ENCODE data around the gene PRKAG3.
"Not testable (repeated sequence)": the region's sequence is repeated elsewhere in the genome, so short reads cannot be mapped to it uniquely, and the experiment has no call there.

DNA sequence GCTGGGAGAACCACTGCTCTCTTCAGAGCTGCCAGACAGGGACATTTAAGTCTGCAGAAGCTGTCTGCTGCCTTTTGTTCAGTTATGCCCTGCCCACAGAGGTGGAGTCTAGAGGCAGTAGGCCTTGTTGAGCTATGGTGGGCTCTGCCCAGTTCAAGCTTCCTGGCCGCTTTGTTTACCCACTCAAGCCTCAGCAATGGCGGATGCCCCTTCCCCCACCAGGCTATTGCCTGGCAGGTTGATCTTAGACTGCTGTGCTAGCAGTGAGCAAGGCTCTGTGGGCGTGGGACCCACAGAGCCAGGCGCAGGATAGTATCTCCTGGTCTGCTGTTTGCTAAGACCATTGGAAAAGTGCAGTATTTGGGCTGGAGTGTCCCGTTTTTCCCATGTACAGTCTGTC, 58.8 kb downstream of the PRKAG3 start:
- TF ChIP-seq, protein P1, sequence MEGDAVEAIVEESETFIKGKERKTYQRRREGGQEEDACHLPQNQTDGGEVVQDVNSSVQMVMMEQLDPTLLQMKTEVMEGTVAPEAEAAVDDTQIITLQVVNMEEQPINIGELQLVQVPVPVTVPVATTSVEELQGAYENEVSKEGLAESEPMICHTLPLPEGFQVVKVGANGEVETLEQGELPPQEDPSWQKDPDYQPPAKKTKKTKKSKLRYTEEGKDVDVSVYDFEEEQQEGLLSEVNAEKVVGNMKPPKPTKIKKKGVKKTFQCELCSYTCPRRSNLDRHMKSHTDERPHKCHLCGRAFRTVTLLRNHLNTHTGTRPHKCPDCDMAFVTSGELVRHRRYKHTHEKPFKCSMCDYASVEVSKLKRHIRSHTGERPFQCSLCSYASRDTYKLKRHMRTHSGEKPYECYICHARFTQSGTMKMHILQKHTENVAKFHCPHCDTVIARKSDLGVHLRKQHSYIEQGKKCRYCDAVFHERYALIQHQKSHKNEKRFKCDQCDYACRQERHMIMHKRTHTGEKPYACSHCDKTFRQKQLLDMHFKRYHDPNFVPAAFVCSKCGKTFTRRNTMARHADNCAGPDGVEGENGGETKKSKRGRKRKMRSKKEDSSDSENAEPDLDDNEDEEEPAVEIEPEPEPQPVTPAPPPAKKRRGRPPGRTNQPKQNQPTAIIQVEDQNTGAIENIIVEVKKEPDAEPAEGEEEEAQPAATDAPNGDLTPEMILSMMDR (IDR thresholded peaks at IDR 0.05; ENCODE audit: extremely low read depth in 1 of 2, insufficient read depth in 1 of 2, low read depth in 1 of 2, low read length in 2 of 2) = not testable (repeated sequence)
- TF ChIP-seq EZH2 (IDR thresholded peaks at IDR 0.05; ENCODE audit: borderline replicate concordance, low read depth, low read length, severe bottlenecking); POLR2AphosphoS5 (IDR thresholded peaks at IDR 0.05; ENCODE audit: insufficient read depth, low read depth, low read length); POLR2A (IDR thresholded peaks at IDR 0.05; ENCODE audit: low read depth, low read length); FOS (IDR thresholded peaks at IDR 0.05; ENCODE audit: borderline replicate concordance, insufficient read depth, low read length); MYC (IDR thresholded peaks at IDR 0.05; ENCODE audit: low read depth, low read length); GATA2 (IDR thresholded peaks at IDR 0.05; ENCODE audit: insufficient read depth, insufficient read length, low read depth, low read length); JUN (IDR thresholded peaks at IDR 0.05; ENCODE audit: borderline replicate concordance, insufficient read depth, insufficient read length, low read depth): not testable (repeated sequence)
- TF ChIP-seq, protein P2, sequence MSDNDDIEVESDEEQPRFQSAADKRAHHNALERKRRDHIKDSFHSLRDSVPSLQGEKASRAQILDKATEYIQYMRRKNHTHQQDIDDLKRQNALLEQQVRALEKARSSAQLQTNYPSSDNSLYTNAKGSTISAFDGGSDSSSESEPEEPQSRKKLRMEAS (IDR thresholded peaks at IDR 0.05; ENCODE audit: insufficient read depth, insufficient read length) = not testable (repeated sequence)

Data from endothelial cell of umbilical vein (primary cell).